HepG2 (cell line): ENCODE data around the gene MT1A. TPM values are rescaled to one million over a fixed set of nuclear protein-coding genes. Genes with fewer than 3 reads are reported as not detected.
A peak's percentile ranks its signal among the peaks of the same experiment; 100 is the strongest.

ENCODE experiments used
- CREB1 ChIP-seq, 2 experiments: fragments of 450-650 bp in 1 of 2; IDR thresholded peaks; 2 replicates each; pipeline ENCODE4 v1.6.1; 2016 to 2017; ENCODE audit warnings: control low read depth in 1 of 2, mild to moderate bottlenecking in 1 of 2, missing compliant biosample characterization in 1 of 2, missing genetic modification characterization in 1 of 2
- FIP1L1 ChIP-seq: fragments of 200-400 bp; formaldehyde crosslinking; IDR thresholded peaks from 2 replicates; pipeline ENCODE4 v1.6.1; 2018; ENCODE audit warnings: low read depth, mild to moderate bottlenecking, low read length, moderate library complexity, borderline replicate concordance; ENCODE audit not compliant: insufficient read depth
- JUNB ChIP-seq: sonication (generic); formaldehyde crosslinking; IDR thresholded peaks from 2 replicates; pipeline ENCODE4 v1.8.0; 2022; ENCODE audit warnings: missing genetic modification reagents, mild to moderate bottlenecking, borderline replicate concordance
- KDM3A ChIP-seq: IDR thresholded peaks from 2 replicates; pipeline ENCODE4 v1.6.1; 2018; ENCODE audit warnings: low read depth, missing compliant biosample characterization
- NBN ChIP-seq: fragments of 450-650 bp; conservative IDR thresholded peaks from 2 replicates; pipeline ENCODE4 v1.6.1; 2017
- PRPF4 ChIP-seq: fragments of 200-400 bp; formaldehyde crosslinking; IDR thresholded peaks from 2 replicates; pipeline ENCODE4 v1.6.1; 2016; ENCODE audit warnings: low read length, low read depth; ENCODE audit not compliant: poor library complexity, severe bottlenecking
- SETDB1 ChIP-seq: sonication (generic); formaldehyde crosslinking; IDR thresholded peaks from 2 replicates; pipeline ENCODE4 v1.5.1; 2020; ENCODE audit warnings: missing genetic modification reagents, mild to moderate bottlenecking, borderline replicate concordance
- TCF12 ChIP-seq, 2 experiments: fragments of 450-650 bp in 1 of 2; sonication (generic) in 1 of 2; formaldehyde crosslinking in 1 of 2; IDR thresholded peaks; 2 replicates each; pipeline versions ENCODE4 v1.6.1 to v1.8.0; 2017 to 2022; ENCODE audit warnings: antibody characterized with exemption in 1 of 2, mild to moderate bottlenecking in 1 of 2, missing genetic modification reagents in 1 of 2, moderate library complexity in 1 of 2
- YEATS2 ChIP-seq: sonication (generic); formaldehyde crosslinking; IDR thresholded peaks from 2 replicates; pipeline ENCODE4 v1.4.0; 2020; ENCODE audit warnings: missing genetic modification reagents, borderline replicate concordance
- ZFYVE20 ChIP-seq: sonication (generic); formaldehyde crosslinking; IDR thresholded peaks from 2 replicates; pipeline ENCODE4 v1.8.0; 2023; ENCODE audit warnings: low read depth, mild to moderate bottlenecking, moderate library complexity, missing genetic modification reagents, borderline replicate concordance
- ZNF143 ChIP-seq: sonication (generic); formaldehyde crosslinking; IDR thresholded peaks from 2 replicates; pipeline ENCODE4 v1.4.0; 2020; ENCODE audit warnings: missing genetic modification reagents
- ZNF207 ChIP-seq: fragments of 450-650 bp; IDR thresholded peaks from 2 replicates; pipeline ENCODE4 v1.6.1; 2016; ENCODE audit warnings: antibody characterized with exemption, borderline replicate concordance
- ZNF446 ChIP-seq: sonication (generic); formaldehyde crosslinking; IDR thresholded peaks from 2 replicates; pipeline ENCODE4 v1.5.0; 2020; ENCODE audit warnings: mild to moderate bottlenecking, missing genetic modification reagents
- polyA plus RNA-seq, 8 experiments: library from polyadenylated mRNA; depleted of rRNA in 3 of 8; stranded (reverse) in 7 of 8; unstranded in 1 of 8; fragments of >200 nt; fragmentation: Illumina TruSeq in 4 of 8; extraction: Trizol in 4 of 8; gene quantifications; 2 replicates each; pipeline versions ENCODE4 v1.2.1 to v1.2.3, GENCODE V29; 2011 to 2016; ENCODE audit warnings: low read depth in 4 of 8, missing spikeins in 1 of 8, mixed read lengths in 1 of 8; ENCODE audit not compliant: insufficient read depth in 1 of 8
- total RNA-seq, 5 experiments: library from RNA; depleted of rRNA; stranded (reverse); fragments of >200 nt; fragmentation: Illumina TruSeq; extraction: Trizol; gene quantifications; 2 replicates each; pipeline ENCODE4 v1.2.3, GENCODE V29; 2016; ENCODE audit warnings: low read depth in 1 of 5
- TF ChIP-seq, protein P1 (sequence below): IDR thresholded peaks from 2 replicates; pipeline ENCODE4 v1.6.1; 2012; ENCODE audit warnings: low read depth, low read length, improper control_type of control experiment
- TF ChIP-seq, protein P2 (sequence below): IDR thresholded peaks from 2 replicates; pipeline ENCODE4 v1.6.1; 2016; ENCODE audit warnings: mild to moderate bottlenecking, missing biosample characterization, missing genetic modification reagents
- TF ChIP-seq, protein P3 (sequence below): fragments of 450-650 bp; IDR thresholded peaks from 2 replicates; pipeline ENCODE4 v1.6.1; 2017; ENCODE audit warnings: mild to moderate bottlenecking
- TF ChIP-seq, protein P4 (sequence below): sonication (generic); formaldehyde crosslinking; IDR thresholded peaks from 2 replicates; pipeline ENCODE4 v1.5.0; 2020; ENCODE audit warnings: mild to moderate bottlenecking, missing genetic modification reagents, borderline replicate concordance
- TF ChIP-seq, protein P5 (sequence below): sonication (generic); formaldehyde crosslinking; IDR thresholded peaks from 2 replicates; pipeline ENCODE4 v1.4.0; 2020; ENCODE audit warnings: missing genetic modification reagents
- TF ChIP-seq, protein P6 (sequence below): sonication (generic); formaldehyde crosslinking; IDR thresholded peaks from 2 replicates; pipeline ENCODE4 v1.5.0; 2020; ENCODE audit warnings: mild to moderate bottlenecking, missing genetic modification reagents, moderate library complexity

The MT1A gene
- total and polyA plus RNA-seq, 2 of the 13 experiments (the other 11 are each of a cell fraction or from before 2014, with no cell fraction given) = 8.3 to 10.4 TPM

DNA sequence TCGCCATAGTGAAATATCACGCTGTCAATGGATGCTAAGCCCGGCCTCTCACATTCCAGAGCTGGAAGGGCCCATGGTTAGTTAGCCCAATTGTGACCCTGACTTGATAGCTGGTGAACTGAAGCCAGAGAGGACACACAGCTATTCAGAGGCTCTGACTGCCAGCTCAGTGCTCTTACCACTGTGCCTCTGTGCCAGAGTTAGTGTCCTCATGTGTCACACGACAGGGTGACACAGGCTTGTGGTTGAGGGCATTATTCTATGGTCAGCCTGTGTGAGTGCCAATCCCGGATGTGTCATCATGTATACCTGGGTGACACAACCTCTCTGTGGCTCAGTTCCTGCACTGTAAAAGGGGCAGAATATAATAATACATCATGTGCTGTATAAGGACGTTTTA is 41.4 kb downstream of the MT1A start (continued):
- TF ChIP-seq, protein P1, sequence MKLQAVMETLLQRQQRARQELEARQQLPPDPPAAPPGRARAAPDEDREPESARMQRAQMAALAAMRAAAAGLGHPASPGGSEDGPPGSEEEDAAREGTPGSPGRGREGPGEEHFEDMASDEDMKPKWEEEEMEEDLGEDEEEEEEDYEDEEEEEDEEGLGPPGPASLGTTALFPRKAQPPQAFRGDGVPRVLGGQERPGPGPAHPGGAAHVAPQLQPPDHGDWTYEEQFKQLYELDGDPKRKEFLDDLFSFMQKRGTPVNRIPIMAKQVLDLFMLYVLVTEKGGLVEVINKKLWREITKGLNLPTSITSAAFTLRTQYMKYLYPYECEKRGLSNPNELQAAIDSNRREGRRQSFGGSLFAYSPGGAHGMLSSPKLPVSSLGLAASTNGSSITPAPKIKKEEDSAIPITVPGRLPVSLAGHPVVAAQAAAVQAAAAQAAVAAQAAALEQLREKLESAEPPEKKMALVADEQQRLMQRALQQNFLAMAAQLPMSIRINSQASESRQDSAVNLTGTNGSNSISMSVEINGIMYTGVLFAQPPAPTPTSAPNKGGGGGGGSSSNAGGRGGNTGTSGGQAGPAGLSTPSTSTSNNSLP = no peak
- TF ChIP-seq ZNF143 (CRISPR knock-in tag) = no peak
- no peak for TF ChIP-seq ZFYVE20 (CRISPR knock-in tag)
- peak; percentile 31; the same call in 1 of the 2 replicates for TF ChIP-seq CREB1 (IDR thresholded peaks at IDR 0.05)
- TF ChIP-seq CREB1 (CRISPR knock-in tag; IDR thresholded peaks at IDR 0.05) = no peak
- TF ChIP-seq JUNB (CRISPR knock-in tag) = no peak
- TF ChIP-seq ZNF446 (CRISPR knock-in tag) = no peak
- TF ChIP-seq, protein P2, sequence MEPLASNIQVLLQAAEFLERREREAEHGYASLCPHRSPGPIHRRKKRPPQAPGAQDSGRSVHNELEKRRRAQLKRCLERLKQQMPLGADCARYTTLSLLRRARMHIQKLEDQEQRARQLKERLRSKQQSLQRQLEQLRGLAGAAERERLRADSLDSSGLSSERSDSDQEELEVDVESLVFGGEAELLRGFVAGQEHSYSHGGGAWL = no peak
- no peak for TF ChIP-seq ZNF207
- TF ChIP-seq TCF12 (IDR thresholded peaks at IDR 0.05) = no peak
- no peak for TF ChIP-seq TCF12 (CRISPR knock-in tag; IDR thresholded peaks at IDR 0.05)
- TF ChIP-seq NBN = no peak
- TF ChIP-seq, protein P3, sequence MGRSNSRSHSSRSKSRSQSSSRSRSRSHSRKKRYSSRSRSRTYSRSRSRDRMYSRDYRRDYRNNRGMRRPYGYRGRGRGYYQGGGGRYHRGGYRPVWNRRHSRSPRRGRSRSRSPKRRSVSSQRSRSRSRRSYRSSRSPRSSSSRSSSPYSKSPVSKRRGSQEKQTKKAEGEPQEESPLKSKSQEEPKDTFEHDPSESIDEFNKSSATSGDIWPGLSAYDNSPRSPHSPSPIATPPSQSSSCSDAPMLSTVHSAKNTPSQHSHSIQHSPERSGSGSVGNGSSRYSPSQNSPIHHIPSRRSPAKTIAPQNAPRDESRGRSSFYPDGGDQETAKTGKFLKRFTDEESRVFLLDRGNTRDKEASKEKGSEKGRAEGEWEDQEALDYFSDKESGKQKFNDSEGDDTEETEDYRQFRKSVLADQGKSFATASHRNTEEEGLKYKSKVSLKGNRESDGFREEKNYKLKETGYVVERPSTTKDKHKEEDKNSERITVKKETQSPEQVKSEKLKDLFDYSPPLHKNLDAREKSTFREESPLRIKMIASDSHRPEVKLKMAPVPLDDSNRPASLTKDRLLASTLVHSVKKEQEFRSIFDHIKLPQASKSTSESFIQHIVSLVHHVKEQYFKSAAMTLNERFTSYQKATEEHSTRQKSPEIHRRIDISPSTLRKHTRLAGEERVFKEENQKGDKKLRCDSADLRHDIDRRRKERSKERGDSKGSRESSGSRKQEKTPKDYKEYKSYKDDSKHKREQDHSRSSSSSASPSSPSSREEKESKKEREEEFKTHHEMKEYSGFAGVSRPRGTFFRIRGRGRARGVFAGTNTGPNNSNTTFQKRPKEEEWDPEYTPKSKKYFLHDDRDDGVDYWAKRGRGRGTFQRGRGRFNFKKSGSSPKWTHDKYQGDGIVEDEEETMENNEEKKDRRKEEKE = no peak
- no peak for TF ChIP-seq FIP1L1
- TF ChIP-seq, protein P4, sequence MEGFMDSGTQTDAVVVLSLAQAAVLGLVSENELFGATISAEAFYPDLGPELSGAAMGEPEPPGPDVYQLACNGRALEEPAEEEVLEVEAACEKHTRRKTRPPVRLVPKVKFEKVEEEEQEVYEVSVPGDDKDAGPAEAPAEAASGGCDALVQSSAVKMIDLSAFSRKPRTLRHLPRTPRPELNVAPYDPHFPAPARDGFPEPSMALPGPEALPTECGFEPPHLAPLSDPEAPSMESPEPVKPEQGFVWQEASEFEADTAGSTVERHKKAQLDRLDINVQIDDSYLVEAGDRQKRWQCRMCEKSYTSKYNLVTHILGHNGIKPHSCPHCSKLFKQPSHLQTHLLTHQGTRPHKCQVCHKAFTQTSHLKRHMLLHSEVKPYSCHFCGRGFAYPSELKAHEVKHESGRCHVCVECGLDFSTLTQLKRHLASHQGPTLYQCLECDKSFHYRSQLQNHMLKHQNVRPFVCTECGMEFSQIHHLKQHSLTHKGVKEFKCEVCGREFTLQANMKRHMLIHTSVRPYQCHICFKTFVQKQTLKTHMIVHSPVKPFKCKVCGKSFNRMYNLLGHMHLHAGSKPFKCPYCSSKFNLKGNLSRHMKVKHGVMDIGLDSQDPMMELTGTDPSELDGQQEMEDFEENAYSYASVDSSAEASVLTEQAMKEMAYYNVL (CRISPR knock-in tag) = no peak
- TF ChIP-seq, protein P5, sequence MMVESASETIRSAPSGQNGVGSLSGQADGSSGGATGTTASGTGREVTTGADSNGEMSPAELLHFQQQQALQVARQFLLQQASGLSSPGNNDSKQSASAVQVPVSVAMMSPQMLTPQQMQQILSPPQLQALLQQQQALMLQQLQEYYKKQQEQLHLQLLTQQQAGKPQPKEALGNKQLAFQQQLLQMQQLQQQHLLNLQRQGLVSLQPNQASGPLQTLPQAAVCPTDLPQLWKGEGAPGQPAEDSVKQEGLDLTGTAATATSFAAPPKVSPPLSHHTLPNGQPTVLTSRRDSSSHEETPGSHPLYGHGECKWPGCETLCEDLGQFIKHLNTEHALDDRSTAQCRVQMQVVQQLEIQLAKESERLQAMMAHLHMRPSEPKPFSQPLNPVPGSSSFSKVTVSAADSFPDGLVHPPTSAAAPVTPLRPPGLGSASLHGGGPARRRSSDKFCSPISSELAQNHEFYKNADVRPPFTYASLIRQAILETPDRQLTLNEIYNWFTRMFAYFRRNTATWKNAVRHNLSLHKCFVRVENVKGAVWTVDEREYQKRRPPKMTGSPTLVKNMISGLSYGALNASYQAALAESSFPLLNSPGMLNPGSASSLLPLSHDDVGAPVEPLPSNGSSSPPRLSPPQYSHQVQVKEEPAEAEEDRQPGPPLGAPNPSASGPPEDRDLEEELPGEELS (CRISPR knock-in tag) = no peak
- TF ChIP-seq PRPF4 = no peak
- TF ChIP-seq YEATS2 (CRISPR knock-in tag) = no peak
- no peak for TF ChIP-seq SETDB1 (CRISPR knock-in tag)
- TF ChIP-seq KDM3A (CRISPR knock-in tag) = no peak
- TF ChIP-seq, protein P6, sequence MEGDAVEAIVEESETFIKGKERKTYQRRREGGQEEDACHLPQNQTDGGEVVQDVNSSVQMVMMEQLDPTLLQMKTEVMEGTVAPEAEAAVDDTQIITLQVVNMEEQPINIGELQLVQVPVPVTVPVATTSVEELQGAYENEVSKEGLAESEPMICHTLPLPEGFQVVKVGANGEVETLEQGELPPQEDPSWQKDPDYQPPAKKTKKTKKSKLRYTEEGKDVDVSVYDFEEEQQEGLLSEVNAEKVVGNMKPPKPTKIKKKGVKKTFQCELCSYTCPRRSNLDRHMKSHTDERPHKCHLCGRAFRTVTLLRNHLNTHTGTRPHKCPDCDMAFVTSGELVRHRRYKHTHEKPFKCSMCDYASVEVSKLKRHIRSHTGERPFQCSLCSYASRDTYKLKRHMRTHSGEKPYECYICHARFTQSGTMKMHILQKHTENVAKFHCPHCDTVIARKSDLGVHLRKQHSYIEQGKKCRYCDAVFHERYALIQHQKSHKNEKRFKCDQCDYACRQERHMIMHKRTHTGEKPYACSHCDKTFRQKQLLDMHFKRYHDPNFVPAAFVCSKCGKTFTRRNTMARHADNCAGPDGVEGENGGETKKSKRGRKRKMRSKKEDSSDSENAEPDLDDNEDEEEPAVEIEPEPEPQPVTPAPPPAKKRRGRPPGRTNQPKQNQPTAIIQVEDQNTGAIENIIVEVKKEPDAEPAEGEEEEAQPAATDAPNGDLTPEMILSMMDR (CRISPR knock-in tag) = no peak
